SU-DHL-6 (cell line): ENCODE measurements around the gene GINS2.

Experiments
- H2AFZ ChIP-seq: fragments of 200-600 bp; sonication (generic); 2 replicates; pipeline ENCODE4 v1.6.1; 2014; ENCODE audit warnings: low read depth, mild to moderate bottlenecking, moderate library complexity, mixed read lengths, antibody characterized with exemption, low read length; ENCODE audit not compliant: severe bottlenecking
- H3F3A ChIP-seq: fragments of 200-600 bp; shearing (Covaris generic); 2 replicates; pipeline ENCODE4 v1.6.0; 2016; ENCODE audit warnings: antibody characterized with exemption, mild to moderate bottlenecking; ENCODE audit not compliant: insufficient read depth
- H3K27ac ChIP-seq: fragments of 200-600 bp; sonication (generic); 2 replicates; pipeline ENCODE4 v1.5.1; 2016; ENCODE audit warnings: low read depth, mild to moderate bottlenecking, low read length, moderate library complexity, mixed read lengths
- H3K27me3 ChIP-seq: fragments of 200-600 bp; sonication (generic), shearing (Covaris generic); 2 replicates; pipeline ENCODE4 v1.6.0; 2014; ENCODE audit warnings: mild to moderate bottlenecking, low read length
- H3K36me3 ChIP-seq: fragments of 200-600 bp; sonication (generic); 2 replicates; pipeline ENCODE4 v1.6.1; 2014; ENCODE audit warnings: mild to moderate bottlenecking, low read length, mixed read lengths
- H3K4me2 ChIP-seq: fragments of 300-600, 200-600 bp; shearing (Covaris generic), sonication (generic); 2 replicates; pipeline ENCODE4 v1.6.0; 2014; ENCODE audit warnings: low read length, low read depth, mild to moderate bottlenecking; ENCODE audit not compliant: poor library complexity, severe bottlenecking
- H3K4me3 ChIP-seq: fragments of 200-600 bp; sonication (generic); 2 replicates; pipeline ENCODE4 v1.5.1; 2014; ENCODE audit warnings: antibody characterized with exemption, low read length, mild to moderate bottlenecking, mixed read lengths; ENCODE audit not compliant: insufficient read depth, poor library complexity, severe bottlenecking
- H3K79me2 ChIP-seq: fragments of 200-600 bp; sonication (generic); 2 replicates; pipeline ENCODE4 v1.6.1; 2014; ENCODE audit warnings: mild to moderate bottlenecking, low read length, moderate library complexity; ENCODE audit not compliant: insufficient read depth
- H3K9ac ChIP-seq: fragments of 200-600 bp; sonication (generic); 2 replicates; pipeline ENCODE4 v1.7.0; 2014; ENCODE audit warnings: mild to moderate bottlenecking, low read length
- H3K9me2 ChIP-seq: fragments of 200-600 bp; sonication (generic); replicated peaks from 2 replicates; pipeline ENCODE4 v1.6.1; 2014; ENCODE audit warnings: low read length; ENCODE audit not compliant: insufficient read depth
- H3K9me3 ChIP-seq: fragments of 200-600 bp; sonication (generic); 2 replicates; pipeline ENCODE4 v1.6.1; 2014; ENCODE audit warnings: low read length, mixed read lengths; ENCODE audit not compliant: insufficient read depth
- H4K20me1 ChIP-seq: fragments of 200-600 bp; sonication (generic); 2 replicates; pipeline ENCODE4 v1.6.1; 2014; ENCODE audit warnings: low read depth, mild to moderate bottlenecking, antibody characterized with exemption, low read length, moderate library complexity, mixed read lengths
- CTCF ChIP-seq: fragments of 200-600 bp; sonication (generic); IDR thresholded peaks from one replicate; pipeline ENCODE4 v1.5.1; 2017; ENCODE audit warnings: antibody characterized with exemption, mild to moderate bottlenecking, low read length, moderate library complexity; ENCODE audit not compliant: insufficient read depth, poor library complexity, severe bottlenecking
- EZH2phosphoT487 ChIP-seq: fragments of 200-600 bp; sonication (generic), shearing (Covaris generic); conservative IDR thresholded peaks from 2 replicates; pipeline ENCODE4 v1.6.1; 2018; ENCODE audit warnings: mild to moderate bottlenecking, antibody characterized with exemption, low read length, moderate library complexity, mixed read lengths

Gene GINS2

DNA sequence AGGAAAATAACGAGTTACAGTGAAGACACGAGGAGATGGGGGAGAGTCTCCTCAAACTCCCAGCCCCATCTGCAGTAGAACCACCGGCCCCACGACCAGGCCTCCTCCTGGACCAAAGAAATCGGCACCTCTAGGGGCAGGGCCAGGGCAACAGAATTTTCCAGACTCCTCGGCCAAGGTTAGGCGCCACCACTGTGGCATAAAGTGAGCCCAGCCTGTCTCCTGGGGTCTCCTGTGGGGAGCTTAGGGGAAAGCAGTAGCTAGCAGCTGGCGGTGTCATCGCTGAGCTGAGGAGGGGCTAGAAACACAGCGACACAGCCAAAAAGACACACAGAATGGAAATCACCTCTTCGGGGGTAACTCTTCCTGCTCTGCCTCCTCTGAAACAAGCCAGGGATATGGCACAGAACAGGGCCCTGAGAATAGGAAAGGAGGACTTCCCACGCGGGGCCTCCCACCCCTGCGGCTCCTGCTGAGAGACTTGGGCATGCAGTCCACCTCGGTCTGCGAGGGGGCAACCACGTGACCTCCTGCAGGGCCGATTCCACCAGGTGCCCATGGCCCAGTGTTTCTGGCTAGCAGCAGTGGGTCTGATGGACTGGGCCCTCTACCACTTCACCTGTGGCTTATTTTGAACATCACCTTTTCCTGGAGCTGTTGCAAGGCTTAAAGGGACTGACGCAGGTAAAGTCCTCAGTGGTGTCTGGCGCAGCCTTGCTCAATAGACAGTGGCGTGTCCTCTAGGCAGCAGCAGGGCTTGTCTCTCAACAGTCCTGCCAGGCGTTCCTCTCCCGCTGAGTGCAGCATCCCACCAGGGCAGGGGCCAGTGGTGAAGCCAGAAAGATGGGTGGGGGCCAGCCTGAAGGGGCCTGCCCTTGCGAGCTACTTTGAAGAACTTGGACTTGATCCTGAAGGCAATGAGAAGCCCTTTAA, 6.7 kb upstream of the GINS2 start:
- H3K27me3 ChIP-seq = no peaks in the 10 kb centered on the region
- H3K9me2 ChIP-seq = no peaks in the 10 kb centered on the region
- TF ChIP-seq EZH2phosphoT487 (no peak), CTCF (no peak)
- no peaks in the 10 kb centered on the region for H3F3A ChIP-seq
- no peaks in the 10 kb centered on the region for H3K9me3 ChIP-seq
- no peak overlapping the region for H3K4me3 ChIP-seq
- H3K9ac ChIP-seq = no peak overlapping the region
- H3K4me2 ChIP-seq = no peak overlapping the region
- H3K36me3 ChIP-seq = no peaks in the 10 kb centered on the region
- H4K20me1 ChIP-seq = no peaks in the 10 kb centered on the region
- H3K79me2 ChIP-seq = no peaks in the 10 kb centered on the region
- H2AFZ ChIP-seq = no peak overlapping the region
- H3K27ac ChIP-seq = no peak overlapping the region

GRCh38 chr16:85690469-85691064, 1.8 kb upstream of the GINS2 start:
- H4K20me1 ChIP-seq = no peaks in the 10 kb centered on the region
- no peak overlapping the region for H3K4me3 ChIP-seq
- H3K4me2 ChIP-seq = no peak overlapping the region
- no peaks in the 10 kb centered on the region for H3K36me3 ChIP-seq
- no peak overlapping the region for H2AFZ ChIP-seq
- no peaks in the 10 kb centered on the region for H3K27me3 ChIP-seq
- H3K27ac ChIP-seq = no peak overlapping the region
- peaks cover 25% of the 10 kb centered on the region for H3K79me2 ChIP-seq
- no peak for TF ChIP-seq EZH2phosphoT487
- TF ChIP-seq CTCF = no peak
- H3K9me3 ChIP-seq = no peaks in the 10 kb centered on the region
- H3K9me2 ChIP-seq = no peaks in the 10 kb centered on the region
- H3F3A ChIP-seq = peaks cover 27% of the 10 kb centered on the region
- no peak overlapping the region for H3K9ac ChIP-seq

DNA sequence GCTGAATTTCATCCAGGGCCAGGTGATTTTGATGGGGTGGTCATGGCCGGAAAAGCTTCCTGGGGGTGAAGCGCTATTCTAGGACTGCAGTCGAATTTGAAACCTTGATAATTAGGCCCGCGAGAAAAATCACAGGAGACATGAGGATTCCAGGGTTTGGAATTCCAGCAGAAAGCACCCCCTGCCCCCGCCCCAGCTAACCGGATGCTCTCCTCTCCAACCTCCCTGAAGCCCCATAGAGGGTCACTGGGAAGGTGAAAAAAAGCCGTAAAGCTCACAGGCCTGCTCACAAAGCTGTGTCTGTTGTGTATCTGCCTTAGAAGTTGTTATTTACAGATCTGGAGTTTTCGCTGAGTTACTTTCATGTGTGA, 1.2 kb upstream of the GINS2 start:
- Histone ChIP-seq H3K9ac (no peak overlapping the region), H3K27ac (no peak overlapping the region), H4K20me1 (no peaks in the 10 kb centered on the region), H3K27me3 (no peaks in the 10 kb centered on the region), H3K4me2 (no peak overlapping the region), H3K9me3 (no peaks in the 10 kb centered on the region), H3K79me2 (peaks cover 30% of the 10 kb centered on the region), H3K36me3 (no peaks in the 10 kb centered on the region), H3K4me3 (no peak overlapping the region), H3K9me2 (no peaks in the 10 kb centered on the region), H2AFZ (no peak overlapping the region), H3F3A (peaks cover 32% of the 10 kb centered on the region)
- TF ChIP-seq CTCF (no peak), EZH2phosphoT487 (no peak)
